H1 (cell line): ENCODE measurements around the gene PTPRT. TPM values are rescaled to one million over a fixed set of nuclear protein-coding genes. Genes with fewer than 3 reads are reported as not detected.

Experiments
- CTCF ChIA-PET: fragments of 300-600 bp; sonication (Branson Sonifier 250); formaldehyde crosslinking; loops from one replicate; lab custom pipeline; 2021; ENCODE audit not compliant: partially characterized antibody; lab: Charles Lee
- POLR2A ChIA-PET: fragments of 300-600 bp; sonication (Branson Sonifier 250); formaldehyde crosslinking; loops from one replicate; lab custom pipeline; 2021; ENCODE audit warnings: inconsistent platforms; ENCODE audit not compliant: partially characterized antibody; lab: Charles Lee
- DNase-seq, 2 experiments: peaks; one replicate each; pipeline versions ENCODE4 v3.0.0 to v3.0.0-alpha.2; 2010 to 2022; ENCODE audit warnings: low spot score in 2 of 2, low read depth in 1 of 2, mixed read lengths in 1 of 2
- FAIRE-seq: peaks from 2 replicates; lab custom pipeline; 2011; peaks lifted over from hg19 to GRCh38; lab: Jason Lieb, UNC
- H2AFZ ChIP-seq: 2 replicates; pipeline ENCODE4 v1.8.1; 2012; ENCODE audit warnings: low read length, inconsistent platforms
- H2AK5ac ChIP-seq: 2 replicates; pipeline ENCODE4 v1.6.1; 2013; ENCODE audit warnings: low read depth, low read length
- H2BK120ac ChIP-seq: replicated peaks from 2 replicates; pipeline ENCODE3; 2013; ENCODE audit warnings: low read depth, low read length, inconsistent platforms
- H2BK12ac ChIP-seq: 2 replicates; pipeline ENCODE4 v1.6.1; 2013; ENCODE audit warnings: low read depth, low read length
- H2BK15ac ChIP-seq: 2 replicates; pipeline ENCODE4 v1.6.1; 2013; ENCODE audit warnings: low read length
- H2BK20ac ChIP-seq: 2 replicates; pipeline ENCODE4 v1.6.1; 2013; ENCODE audit warnings: low read length
- H2BK5ac ChIP-seq: 2 replicates; pipeline ENCODE4 v1.6.1; 2013; ENCODE audit warnings: low read depth, low read length
- H3K14ac ChIP-seq: 2 replicates; pipeline ENCODE4 v1.6.1; 2013; ENCODE audit warnings: inconsistent platforms; ENCODE audit not compliant: insufficient read length
- H3K18ac ChIP-seq: 2 replicates; pipeline ENCODE4 v1.6.1; 2013; ENCODE audit warnings: low read length; ENCODE audit errors: extremely low read depth
- H3K23ac ChIP-seq: 2 replicates; pipeline ENCODE4 v1.6.1; 2013; ENCODE audit warnings: inconsistent platforms; ENCODE audit not compliant: insufficient read length
- H3K23me2 ChIP-seq: 2 replicates; pipeline ENCODE4 v1.6.1; 2013; ENCODE audit warnings: low read depth, low read length
- H3K27ac ChIP-seq: 2 replicates; pipeline ENCODE4 v1.6.1; 2011; ENCODE audit warnings: low read depth, low read length, inconsistent platforms
- H3K27me3 ChIP-seq, 4 experiments: replicated peaks in 1 of 4; 1 replicate in 1 of 4; 2 replicates in 3 of 4; pipeline versions ENCODE4 v1.6.1 to v1.8.1; 2011 to 2013; ENCODE audit warnings: low read length in 3 of 4, mild to moderate bottlenecking in 3 of 4, inconsistent platforms in 2 of 4, mixed read lengths in 2 of 4, moderate library complexity in 1 of 4; ENCODE audit not compliant: control insufficient read depth in 3 of 4, insufficient read depth in 3 of 4; ENCODE audit errors: extremely low read depth in 1 of 4
- H3K36me3 ChIP-seq, 4 experiments: 2 replicates each; pipeline versions ENCODE4 v1.6.1 to v1.8.1; 2011 to 2013; ENCODE audit warnings: mild to moderate bottlenecking in 4 of 4, low read length in 3 of 4, moderate library complexity in 2 of 4, control low read depth in 1 of 4, inconsistent platforms in 1 of 4; ENCODE audit not compliant: insufficient read depth in 4 of 4, control insufficient read depth in 2 of 4
- H3K4ac ChIP-seq: replicated peaks from 2 replicates; pipeline ENCODE3; 2013; ENCODE audit warnings: low read length, low read depth, mixed read lengths, inconsistent platforms; ENCODE audit not compliant: insufficient read length
- H3K4me1 ChIP-seq, 4 experiments: replicated peaks in 1 of 4; 1 replicate in 1 of 4; 2 replicates in 3 of 4; pipeline versions ENCODE4 v1.6.1 to v1.8.1; 2011 to 2013; ENCODE audit warnings: low read length in 3 of 4, inconsistent platforms in 2 of 4, mixed read lengths in 1 of 4; ENCODE audit not compliant: insufficient read depth in 4 of 4, control insufficient read depth in 3 of 4
- H3K4me2 ChIP-seq, 2 experiments: 2 replicates each; pipeline versions ENCODE4 v1.6.1 to v1.8.1; 2011 to 2013; ENCODE audit warnings: low read depth in 2 of 2, low read length in 2 of 2, control low read depth in 1 of 2, inconsistent platforms in 1 of 2, mild to moderate bottlenecking in 1 of 2; ENCODE audit not compliant: insufficient read depth in 1 of 2
- H3K4me3 ChIP-seq, 4 experiments: fragments of 200-600, 300-600 bp in 1 of 4; sonication (generic), shearing (Covaris generic), sonication (Bioruptor Twin) in 1 of 4; 2 replicates each; pipeline versions ENCODE4 v1.5.1 to v1.8.1; 2011 to 2016; ENCODE audit warnings: low read length in 4 of 4, low read depth in 3 of 4, control low read depth in 2 of 4, inconsistent platforms in 2 of 4, mild to moderate bottlenecking in 2 of 4, mixed read lengths in 1 of 4, moderate library complexity in 1 of 4; ENCODE audit not compliant: insufficient read depth in 2 of 4; ENCODE audit errors: extremely low read depth in 1 of 4
- H3K56ac ChIP-seq: replicated peaks from 2 replicates; pipeline ENCODE3; 2013; ENCODE audit warnings: low read depth, mild to moderate bottlenecking, mixed read lengths, low read length, inconsistent platforms; ENCODE audit not compliant: insufficient read length
- H3K79me1 ChIP-seq: 2 replicates; pipeline ENCODE4 v1.6.1; 2013; ENCODE audit warnings: low read depth, low read length, control low read depth
- H3K79me2 ChIP-seq, 2 experiments: 2 replicates each; pipeline versions ENCODE4 v1.6.1 to v1.8.1; 2012 to 2013; ENCODE audit warnings: low read length in 2 of 2, mild to moderate bottlenecking in 2 of 2, inconsistent platforms in 1 of 2; ENCODE audit not compliant: insufficient read depth in 2 of 2, control insufficient read depth in 1 of 2
- H3K9ac ChIP-seq, 4 experiments: replicated peaks in 1 of 4; 1 replicate in 1 of 4; 2 replicates in 3 of 4; pipeline versions ENCODE4 v1.6.1 to v1.8.1; 2011 to 2013; ENCODE audit warnings: low read depth in 3 of 4, low read length in 3 of 4, control low read depth in 2 of 4, mild to moderate bottlenecking in 2 of 4, moderate library complexity in 2 of 4, inconsistent platforms in 1 of 4; ENCODE audit errors: extremely low read depth in 1 of 4
- H3K9me3 ChIP-seq, 2 experiments: 2 replicates each; pipeline versions ENCODE4 v1.6.1 to v1.8.1; 2012 to 2013; ENCODE audit warnings: mild to moderate bottlenecking in 2 of 2, moderate library complexity in 2 of 2, control low read depth in 1 of 2, inconsistent platforms in 1 of 2, low read depth in 1 of 2, low read length in 1 of 2, mixed read lengths in 1 of 2; ENCODE audit not compliant: insufficient read depth in 2 of 2
- H4K20me1 ChIP-seq, 2 experiments: replicated peaks in 1 of 2; 2 replicates each; pipeline versions ENCODE3 to v1.8.1; 2011 to 2013; ENCODE audit warnings: inconsistent platforms in 2 of 2, low read length in 2 of 2, mild to moderate bottlenecking in 1 of 2; ENCODE audit not compliant: insufficient read depth in 2 of 2, control insufficient read depth in 1 of 2
- H4K5ac ChIP-seq: 2 replicates; pipeline ENCODE4 v1.6.1; 2013; ENCODE audit warnings: low read length, low read depth, mixed read lengths, inconsistent platforms; ENCODE audit not compliant: insufficient read length
- H4K8ac ChIP-seq: 2 replicates; pipeline ENCODE4 v1.8.0; 2013; ENCODE audit warnings: mild to moderate bottlenecking, moderate library complexity, low read length, inconsistent platforms; ENCODE audit not compliant: insufficient read depth; ENCODE audit errors: extremely low read depth
- H4K91ac ChIP-seq: replicated peaks from 2 replicates; pipeline ENCODE3; 2013; ENCODE audit warnings: low read length, mixed read lengths, inconsistent platforms; ENCODE audit not compliant: insufficient read length
- CTCF ChIP-seq, 3 experiments: IDR thresholded peaks; 1 replicate in 2 of 3; 2 replicates in 1 of 3; pipeline versions ENCODE4 v1.5.1 to v1.6.1; 2011; ENCODE audit warnings: low read length in 3 of 3, mild to moderate bottlenecking in 3 of 3, inconsistent platforms in 2 of 3, low read depth in 1 of 3, moderate library complexity in 1 of 3; ENCODE audit not compliant: insufficient read depth in 1 of 3; ENCODE audit errors: control extremely low read depth in 1 of 3
- EZH2 ChIP-seq: fragments of 200-600 bp; sonication (generic); IDR thresholded peaks from 2 replicates; pipeline ENCODE4 v1.7.1; 2012; ENCODE audit warnings: low read depth, mild to moderate bottlenecking, moderate library complexity, low read length, inconsistent platforms; ENCODE audit not compliant: severe bottlenecking
- GABPA ChIP-seq: IDR thresholded peaks from 2 replicates; pipeline ENCODE4 v1.6.1; 2011; ENCODE audit warnings: mild to moderate bottlenecking, low read length, moderate library complexity, borderline replicate concordance; ENCODE audit not compliant: insufficient read depth
- KDM5A ChIP-seq: fragments of 200-600 bp; IDR thresholded peaks from 2 replicates; pipeline ENCODE4 v1.7.1; 2012; ENCODE audit warnings: mild to moderate bottlenecking, low read length, inconsistent platforms, mixed read lengths
- RAD21 ChIP-seq, 2 experiments: IDR thresholded peaks in 1 of 2; conservative IDR thresholded peaks in 1 of 2; 2 replicates each; pipeline ENCODE4 v1.6.1; 2011; ENCODE audit warnings: low read depth in 2 of 2, low read length in 2 of 2, improper control_type of control experiment in 1 of 2, inconsistent platforms in 1 of 2, mild to moderate bottlenecking in 1 of 2, moderate library complexity in 1 of 2
- SRF ChIP-seq: IDR thresholded peaks from 2 replicates; pipeline ENCODE4 v1.6.1; 2011; ENCODE audit warnings: mild to moderate bottlenecking, low read depth, low read length, moderate library complexity
- TAF7 ChIP-seq: optimal IDR thresholded peaks from 2 replicates; pipeline ENCODE3; 2011; ENCODE audit warnings: low read depth, mild to moderate bottlenecking, inconsistent platforms, low read length, moderate library complexity, borderline replicate concordance
- WGBS, 2 experiments: shearing (Covaris generic) in 1 of 2; methylation state at CpG; one replicate each; pipeline versions ENCODE4 v1.1.6 to v1.1.7; 2013 to 2015; ENCODE audit warnings: low lambda C conversion rate in 2 of 2, mixed read lengths in 2 of 2, inconsistent platforms in 1 of 2, low coverage in 1 of 2, missing lambda C conversion rate in 1 of 2; ENCODE audit not compliant: insufficient replicate concordance in 2 of 2, insufficient coverage in 1 of 2, insufficient read length in 1 of 2; ENCODE audit errors: extremely low coverage in 1 of 2, missing lambda C conversion rate in 1 of 2; 5-methylcytosine and 5-hydroxymethylcytosine counted together
- polyA plus RNA-seq, 7 experiments: library from polyadenylated mRNA; depleted of rRNA in 3 of 7; stranded (reverse) in 5 of 7; unstranded in 2 of 7; fragments of >200 nt in 5 of 7; fragments of 200-250 nt in 2 of 7; gene quantifications; 1 replicate in 5 of 7; 2 replicates in 1 of 7; 4 replicates in 1 of 7; pipeline versions ENCODE4 v1.2.1 to v1.2.3, GENCODE V29; 2011 to 2013; ENCODE audit warnings: missing spikeins in 2 of 7, mixed read lengths in 2 of 7
- total RNA-seq: library from RNA; stranded (reverse); fragmentation: NEBNext Ultra II Directional; extraction: Animal tissue kit (Norgen Biotek cat#: 25700); gene quantifications from 2 replicates; pipeline ENCODE4 v1.2.1, GENCODE V29; 2021

Gene PTPRT
- total and polyA plus RNA-seq, 2 of the 8 experiments (the other 6 are each of a cell fraction or from before 2014, with no cell fraction given), result 0.33 to 1.8 TPM

GRCh38 chr20:43017241-43018030, 172.3 kb downstream of the PTPRT start:
- Histone ChIP-seq H3K4ac (no peak overlapping the region), H3K14ac (no peak overlapping the region), H3K27me3 (no peaks in the 10 kb centered on the region), H3K56ac (no peak overlapping the region), H2BK5ac (no peak overlapping the region), H2BK120ac (no peak overlapping the region), H3K9me3 (no peaks in the 10 kb centered on the region), H3K27ac (no peak overlapping the region), H3K23ac (no peak overlapping the region), H3K79me2 (no peaks in the 10 kb centered on the region), H3K4me1 (peaks cover 0 to 4% (median 0%) of the 10 kb centered on the region in 4 experiments; a peak in 2 of 7 replicates), H4K20me1 (no peaks in the 10 kb centered on the region), H3K23me2 (no peaks in the 10 kb centered on the region), H4K91ac (no peak overlapping the region), H3K9ac (no peak overlapping the region), H2BK20ac (no peak overlapping the region), H2AFZ (peak overlapping the region; percentile 61), H2AK5ac (no peak overlapping the region), H3K36me3 (no peaks in the 10 kb centered on the region), H4K5ac (no peak overlapping the region), H2BK12ac (peak overlapping the region; percentile 91; the same call in 1 of the 2 replicates), H3K4me2 (no peak overlapping the region), H3K18ac (no peak overlapping the region), H3K79me1 (no peaks in the 10 kb centered on the region), H3K4me3 (no peak overlapping the region), H4K8ac (no peak overlapping the region), H2BK15ac (0 out of 2 replicates have a peak overlapping the region, but pooled peaks have one; percentile 36)
- ChIA-PET CTCF (interaction anchor here (0.5 to 1.6 kb wide), 5 partner anchors 17 to 169 kb away, joined by 3 to 5 read pairs (median 4); no protein-coding TSS in a partner anchor), POLR2A (no interaction called here)
- FAIRE-seq (no peak), DNase-seq (no peak)
- 81% methylated on average over 13 of the region's 13 CpGs; no CpG with 5 or more reads in 1 of the 2 experiments for WGBS, 2 experiments
- TF ChIP-seq GABPA (no peak), SRF (no peak), RAD21 (IDR thresholded peaks at IDR 0.05 in 1 of 2, conservative IDR thresholded peaks at IDR 0.05 in 1 of 2; ENCODE audit: low read depth in 2 of 2, low read length in 2 of 2) (peak in 1 of 2 experiments; percentile 51; a peak in 2 of 4 replicates), CTCF (IDR thresholded peaks at IDR 0.05; ENCODE audit: control extremely low read depth in 1 of 3, insufficient read depth in 1 of 3, low read depth in 1 of 3, low read length in 3 of 3) (peak; percentile 30 to 44 (median 41); a peak in 3 of 4 replicates), KDM5A (no peak), TAF7 (no peak), EZH2 (no peak)
